ENCODE results near the gene SCRN1.

GRCh38 chr7:29996321-29996720 lies 6.7 kb upstream of the SCRN1 start:
- TF ChIP-seq PAX5 (IDR thresholded peaks at IDR 0.05; ENCODE audit: insufficient read depth, low read length, severe bottlenecking): no peak
- no peak for TF ChIP-seq POLR2AphosphoS5 (IDR thresholded peaks at IDR 0.05; ENCODE audit: low read depth, low read length)
- no peak for TF ChIP-seq TAF1 (IDR thresholded peaks at IDR 0.05; ENCODE audit: low read depth, low read length)
- no peak for TF ChIP-seq POLR2A (IDR thresholded peaks at IDR 0.05; ENCODE audit: low read depth, low read length)
- TF ChIP-seq SPI1 (IDR thresholded peaks at IDR 0.05; ENCODE audit: low read depth, low read length): no peak
- TF ChIP-seq POU2F2 (IDR thresholded peaks at IDR 0.05; ENCODE audit: low read depth, low read length): no peak

Measured in GM12891 (cell line).